PC-3 (cell line): ENCODE results near the gene RAB31. TPM values are rescaled to one million over a fixed set of nuclear protein-coding genes. Genes with fewer than 3 reads are reported as not detected.

ENCODE experiments used
- ATAC-seq: fragments of 200-7000 bp; cut with Tn5 transposase; 2 replicates; pipeline ENCODE4 v1.9.1; 2020; ENCODE audit warnings: mild to moderate bottlenecking, moderate library complexity
- BruUV-seq: library from RNA; stranded (reverse); fragments of 400-500 nt; replicated peaks from 2 replicates; lab custom pipeline; 2021; lab: Mats Ljungman, UMichigan
- CTCF ChIA-PET: fragments of 300-600 bp; sonication (Branson Sonifier 250); formaldehyde crosslinking; loops from one replicate; lab custom pipeline; 2022; ENCODE audit warnings: antibody characterized with exemption; lab: Charles Lee
- POLR2A ChIA-PET: fragments of 300-600 bp; sonication (Branson Sonifier 250); formaldehyde crosslinking; loops from one replicate; lab custom pipeline; 2022; ENCODE audit warnings: antibody characterized with exemption; ENCODE audit not compliant: unreplicated experiment; lab: Charles Lee
- DNase-seq: peaks from one replicate; pipeline ENCODE4 v3.0.0-alpha.2; 2015
- H2AFZ ChIP-seq: fragments of 300-600 bp; sonication (generic); 2 replicates; pipeline ENCODE4 v1.6.0; 2016; ENCODE audit warnings: antibody characterized with exemption, low read length
- H3F3A ChIP-seq: fragments of 300-600 bp; sonication (generic); one replicate; pipeline ENCODE4 v1.6.0; 2017; ENCODE audit warnings: antibody characterized with exemption, low read length, control low read depth, mild to moderate bottlenecking; ENCODE audit not compliant: unreplicated experiment
- H3K27ac ChIP-seq: fragments of 300-600 bp; sonication (generic); 2 replicates; pipeline ENCODE4 v1.5.1; 2016; ENCODE audit warnings: mild to moderate bottlenecking, low read length
- H3K27me3 ChIP-seq: fragments of 300-600 bp; sonication (generic); 2 replicates; pipeline ENCODE4 v1.6.1; 2016; ENCODE audit warnings: low read length, mixed read lengths
- H3K36me3 ChIP-seq: fragments of 300-600 bp; sonication (generic); 2 replicates; pipeline ENCODE4 v1.6.1; 2016; ENCODE audit warnings: low read depth, mixed run types, low read length, mixed read lengths
- H3K4me1 ChIP-seq: fragments of 300-600 bp; sonication (generic); 2 replicates; pipeline ENCODE4 v1.5.1; 2016; ENCODE audit warnings: low read length; ENCODE audit not compliant: insufficient read depth
- H3K4me2 ChIP-seq: fragments of 300-600 bp; sonication (generic); 2 replicates; pipeline ENCODE4 v1.6.0; 2016; ENCODE audit warnings: low read length
- H3K4me3 ChIP-seq: fragments of 300-600 bp; sonication (generic); 2 replicates; pipeline ENCODE4 v1.5.1; 2016; ENCODE audit warnings: mild to moderate bottlenecking, low read length, mixed read lengths
- H3K79me2 ChIP-seq: fragments of 300-600 bp; sonication (generic); 2 replicates; pipeline ENCODE4 v1.6.1; 2017; ENCODE audit warnings: low read length, mixed read lengths
- H3K9ac ChIP-seq: fragments of 300-600 bp; sonication (generic); 2 replicates; pipeline ENCODE4 v1.6.0; 2016; ENCODE audit warnings: mild to moderate bottlenecking, low read length
- H3K9me2 ChIP-seq: fragments of 300-600 bp; sonication (generic); replicated peaks from 2 replicates; pipeline ENCODE4 v1.6.1; 2016; ENCODE audit warnings: mixed run types, low read length, mixed read lengths
- H3K9me3 ChIP-seq: fragments of 300-600 bp; sonication (generic); 2 replicates; pipeline ENCODE4 v1.6.1; 2016; ENCODE audit warnings: low read length, mixed read lengths
- H4K20me1 ChIP-seq: fragments of 300-600 bp; sonication (generic); 2 replicates; pipeline ENCODE4 v1.6.1; 2016; ENCODE audit warnings: low read length, mixed read lengths
- CTCF ChIP-seq: fragments of 300-600 bp; sonication (generic); conservative IDR thresholded peaks from 2 replicates; pipeline ENCODE4 v1.5.1; 2017; ENCODE audit warnings: antibody characterized with exemption, low read depth, mild to moderate bottlenecking, low read length
- EZH2 ChIP-seq: fragments of 300-600 bp; sonication (generic); IDR thresholded peaks from one replicate; pipeline ENCODE4 v1.6.1; 2017; ENCODE audit warnings: antibody characterized with exemption, mild to moderate bottlenecking, low read length; ENCODE audit not compliant: unreplicated experiment
- EZH2phosphoT487 ChIP-seq: fragments of 300-600 bp; sonication (generic); IDR thresholded peaks from 2 replicates; pipeline ENCODE4 v1.6.1; 2018; ENCODE audit warnings: mild to moderate bottlenecking, antibody characterized with exemption, low read length, borderline replicate concordance
- intact Hi-C: fragments of 100-400 bp; cut with micrococcal nuclease; formaldehyde crosslinking; loops from 2 replicates; pipeline ENCODE4 v1.9.0; 2023
- total RNA-seq: library from RNA; depleted of rRNA; stranded (reverse); fragments of >200 nt; gene quantifications from 2 replicates; pipeline ENCODE4 v1.2.3, GENCODE V29; 2014

RAB31 gene
- total RNA-seq, 1 experiment from 2014 or later: 3.8 TPM

GRCh38 chr18:9858642-9859041 is 150.5 kb downstream of the RAB31 start:
- Histone ChIP-seq H3K4me1 (peaks cover 3% of the 10 kb centered on the region; the same call in 1 of the 2 replicates), H3K4me3 (no peak overlapping the region), H4K20me1 (no peaks in the 10 kb centered on the region), H3K27me3 (no peaks in the 10 kb centered on the region), H3K4me2 (no peak overlapping the region), H3K79me2 (no peaks in the 10 kb centered on the region), H3K9ac (no peak overlapping the region), H3F3A (no peaks in the 10 kb centered on the region), H3K36me3 (no peaks in the 10 kb centered on the region), H2AFZ (no peak overlapping the region), H3K9me2 (no peaks in the 10 kb centered on the region), H3K27ac (no peak overlapping the region), H3K9me3 (no peaks in the 10 kb centered on the region)
- ChIA-PET CTCF (no interaction called here), POLR2A (no interaction called here)
- intact Hi-C loops: no loop called here
- no peak for ATAC-seq
- no peak for DNase-seq
- BruUV-seq: no TSS peak
- no peak for TF ChIP-seq CTCF
- TF ChIP-seq EZH2phosphoT487: no peak
- TF ChIP-seq EZH2: no peak

GRCh38 chr18:9859232-9859631 is 151.1 kb downstream of the RAB31 start:
- H3K4me1 ChIP-seq: peaks cover 3% of the 10 kb centered on the region; the same call in 1 of the 2 replicates
- H4K20me1 ChIP-seq: no peaks in the 10 kb centered on the region
- no peak overlapping the region for H3K4me2 ChIP-seq
- no peak overlapping the region for H3K4me3 ChIP-seq
- no TSS peak for BruUV-seq
- intact Hi-C loops: no loop called here
- ATAC-seq: no peak
- TF ChIP-seq EZH2 (no peak), CTCF (no peak), EZH2phosphoT487 (no peak)
- no peak overlapping the region for H2AFZ ChIP-seq
- no peaks in the 10 kb centered on the region for H3K79me2 ChIP-seq
- H3K27ac ChIP-seq: no peak overlapping the region
- DNase-seq: no peak
- no peaks in the 10 kb centered on the region for H3K36me3 ChIP-seq
- ChIA-PET POLR2A (no interaction called here), CTCF (no interaction called here)
- H3K9me2 ChIP-seq: no peaks in the 10 kb centered on the region
- no peaks in the 10 kb centered on the region for H3K9me3 ChIP-seq
- H3F3A ChIP-seq: no peaks in the 10 kb centered on the region
- H3K27me3 ChIP-seq: no peaks in the 10 kb centered on the region
- no peak overlapping the region for H3K9ac ChIP-seq

GRCh38 chr18:9860682-9861081 is 152.6 kb downstream of the RAB31 start:
- no peaks in the 10 kb centered on the region for H3K79me2 ChIP-seq
- BruUV-seq: no TSS peak
- TF ChIP-seq EZH2 (no peak), EZH2phosphoT487 (no peak), CTCF (no peak)
- no peaks in the 10 kb centered on the region for H3F3A ChIP-seq
- H3K9me3 ChIP-seq: 0 out of 2 replicates have a peak, but pooled peaks cover 1% of the 10 kb centered on the region
- no peaks in the 10 kb centered on the region for H3K9me2 ChIP-seq
- no peak overlapping the region for H2AFZ ChIP-seq
- intact Hi-C loops: no loop called here
- ATAC-seq (no peak), DNase-seq (no peak)
- no peaks in the 10 kb centered on the region for H3K27me3 ChIP-seq
- no peak overlapping the region for H3K9ac ChIP-seq
- H3K36me3 ChIP-seq: no peaks in the 10 kb centered on the region
- H3K4me2 ChIP-seq: no peak overlapping the region
- H4K20me1 ChIP-seq: no peaks in the 10 kb centered on the region
- CTCF ChIA-PET: no interaction called here
- no peak overlapping the region for H3K27ac ChIP-seq
- POLR2A ChIA-PET: no interaction called here
- no peaks in the 10 kb centered on the region for H3K4me1 ChIP-seq
- no peak overlapping the region for H3K4me3 ChIP-seq
